Measurements from ENCODE around the gene MYOC. TPM values are rescaled to one million over a fixed set of nuclear protein-coding genes. Genes with fewer than 3 reads are reported as not detected.
"Not testable (repeated sequence)": the region's sequence is repeated elsewhere in the genome, so short reads cannot be mapped to it uniquely, and the experiment has no call there.

MYOC gene
- total RNA-seq, 1 donor: not detected

DNA sequence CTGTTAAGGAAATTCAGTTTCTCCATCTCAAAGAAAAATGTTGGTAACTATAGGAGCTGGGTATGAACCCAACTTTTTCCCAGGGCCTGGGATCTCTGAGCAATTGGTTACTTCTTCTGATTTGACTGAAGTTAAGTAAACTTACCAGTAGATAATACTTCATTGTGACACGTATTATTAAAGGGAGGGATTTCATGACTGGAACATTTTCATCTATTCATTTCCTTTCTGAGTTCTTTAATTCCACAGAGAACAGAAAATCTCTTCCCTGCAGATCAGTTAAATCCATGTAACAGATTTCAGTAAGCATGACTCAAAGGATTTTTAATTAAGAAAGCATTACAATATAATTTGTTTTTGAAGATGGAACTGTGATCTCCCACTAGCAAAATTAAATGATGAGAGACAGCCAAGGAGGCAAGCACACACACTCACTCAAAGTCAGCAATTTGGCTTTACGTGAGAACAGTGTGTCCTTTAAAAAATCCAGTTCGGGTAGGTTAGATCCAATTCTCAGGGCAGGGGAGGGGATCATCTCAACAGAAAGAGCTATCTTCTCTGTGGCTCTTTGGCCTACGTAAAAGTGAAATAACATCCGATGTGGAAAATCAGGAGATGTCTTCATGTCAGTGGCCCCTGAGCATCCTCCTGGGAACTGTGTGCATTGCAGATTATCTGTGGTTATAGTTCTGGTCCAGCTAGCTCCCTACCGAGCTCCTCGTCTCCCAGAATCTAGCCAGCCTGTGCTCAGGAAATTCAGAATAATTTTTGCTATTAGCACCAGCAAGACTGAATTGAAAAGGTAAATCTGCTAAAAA, 10.8 kb upstream of the MYOC start:
- DNase-seq (ENCODE audit: low read depth): no peak
- TF ChIP-seq, protein P1, sequence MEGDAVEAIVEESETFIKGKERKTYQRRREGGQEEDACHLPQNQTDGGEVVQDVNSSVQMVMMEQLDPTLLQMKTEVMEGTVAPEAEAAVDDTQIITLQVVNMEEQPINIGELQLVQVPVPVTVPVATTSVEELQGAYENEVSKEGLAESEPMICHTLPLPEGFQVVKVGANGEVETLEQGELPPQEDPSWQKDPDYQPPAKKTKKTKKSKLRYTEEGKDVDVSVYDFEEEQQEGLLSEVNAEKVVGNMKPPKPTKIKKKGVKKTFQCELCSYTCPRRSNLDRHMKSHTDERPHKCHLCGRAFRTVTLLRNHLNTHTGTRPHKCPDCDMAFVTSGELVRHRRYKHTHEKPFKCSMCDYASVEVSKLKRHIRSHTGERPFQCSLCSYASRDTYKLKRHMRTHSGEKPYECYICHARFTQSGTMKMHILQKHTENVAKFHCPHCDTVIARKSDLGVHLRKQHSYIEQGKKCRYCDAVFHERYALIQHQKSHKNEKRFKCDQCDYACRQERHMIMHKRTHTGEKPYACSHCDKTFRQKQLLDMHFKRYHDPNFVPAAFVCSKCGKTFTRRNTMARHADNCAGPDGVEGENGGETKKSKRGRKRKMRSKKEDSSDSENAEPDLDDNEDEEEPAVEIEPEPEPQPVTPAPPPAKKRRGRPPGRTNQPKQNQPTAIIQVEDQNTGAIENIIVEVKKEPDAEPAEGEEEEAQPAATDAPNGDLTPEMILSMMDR (IDR thresholded peaks at IDR 0.05; ENCODE audit: insufficient read depth, low read depth, low read length): no peak
- no peak overlapping the region for H3K4me3 ChIP-seq (ENCODE audit: low read depth, low read length)

- DNase-seq (ENCODE audit: low read depth): no peak
- TF ChIP-seq, protein P1 (IDR thresholded peaks at IDR 0.05; ENCODE audit: insufficient read depth, low read depth, low read length): no peak
- no peak overlapping the region for H3K4me3 ChIP-seq (ENCODE audit: low read depth, low read length)
These were observed 8.7 kb upstream of the MYOC start for GRCh38 chr1:171661076-171661650.

DNA sequence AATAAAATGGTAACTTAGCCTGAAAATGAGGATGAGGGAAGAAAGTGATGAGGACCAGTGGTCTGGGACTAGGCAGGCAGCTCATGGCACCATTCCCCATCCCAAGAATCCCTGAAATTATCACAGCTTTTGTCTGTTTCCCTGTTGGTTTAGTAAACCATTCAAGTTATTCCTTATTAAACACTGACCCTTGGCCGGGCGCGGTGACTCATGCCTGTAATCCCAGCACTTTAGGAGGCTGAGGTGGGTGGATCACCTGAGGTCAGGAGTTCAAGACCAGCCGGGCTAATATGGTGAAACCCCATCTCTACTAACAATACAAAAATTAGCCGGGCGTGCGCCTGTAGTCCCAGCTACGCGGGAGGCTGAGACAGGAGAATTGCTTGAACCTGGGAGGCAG, 3.7 kb upstream of the MYOC start:
- DNase-seq (ENCODE audit: low read depth); H3K4me3 ChIP-seq (ENCODE audit: low read depth, low read length): not testable (repeated sequence)

- TF ChIP-seq, protein P1 (IDR thresholded peaks at IDR 0.05; ENCODE audit: insufficient read depth, low read depth, low read length): no peak
- DNase-seq (ENCODE audit: low read depth): no peak
- H3K4me3 ChIP-seq (ENCODE audit: low read depth, low read length): no peak overlapping the region
These were observed 3.2 kb upstream of the MYOC start for GRCh38 chr1:171655746-171656116.

GRCh38 chr1:171654942-171655745, 2.7 kb upstream of the MYOC start:
- H3K4me3 ChIP-seq (ENCODE audit: low read depth, low read length): peak overlapping the region; percentile 12
- peak; percentile 56 for DNase-seq (ENCODE audit: low read depth)

DNA sequence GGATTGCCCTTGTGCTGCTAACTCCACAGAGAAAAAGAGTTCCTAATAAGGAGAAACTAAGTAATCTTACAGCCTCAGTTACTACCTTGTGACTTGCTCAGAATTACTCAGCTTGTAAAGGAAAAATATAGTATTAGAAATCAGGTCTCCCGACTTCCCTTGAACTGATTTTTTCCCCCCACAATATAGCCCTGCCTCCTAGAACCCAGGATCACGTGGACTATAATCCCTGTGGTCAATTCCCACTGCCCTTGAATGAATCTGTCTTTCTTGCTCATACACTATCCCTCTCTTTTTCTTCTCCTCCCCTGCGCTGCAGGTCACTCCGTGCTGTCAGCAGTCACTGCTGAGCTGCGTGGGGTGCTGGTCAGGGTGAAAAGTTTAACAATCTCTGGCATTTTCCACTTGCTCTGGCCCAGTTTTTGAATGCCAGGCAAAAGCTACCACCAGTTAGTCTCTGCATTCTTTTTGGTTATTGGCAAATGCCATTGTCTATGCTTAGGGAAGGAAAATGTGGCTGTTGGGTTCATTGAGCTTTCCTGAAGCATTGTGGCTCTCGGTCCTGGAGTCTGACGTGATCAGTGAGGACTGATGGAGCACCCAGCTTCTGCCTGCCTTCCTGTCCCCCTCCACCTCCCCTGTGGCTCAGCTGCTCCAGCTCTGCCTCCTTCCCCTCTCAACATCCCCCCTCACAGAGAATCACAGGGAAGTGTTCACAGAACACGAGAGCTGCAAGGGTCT, 1.9 kb upstream of the MYOC start:
- DNase-seq (ENCODE audit: low read depth): peak; percentile 20
- no peak overlapping the region for H3K4me3 ChIP-seq (ENCODE audit: low read depth, low read length)
- TF ChIP-seq, protein P1 (IDR thresholded peaks at IDR 0.05; ENCODE audit: insufficient read depth, low read depth, low read length): no peak

More at GRCh38 chr1:171654942-171655745, 2.7 kb upstream of the MYOC start:
- TF ChIP-seq, protein P1 (IDR thresholded peaks at IDR 0.05; ENCODE audit: insufficient read depth, low read depth, low read length): peak; percentile 66
